ENCODE data around the gene TRMT1. TPM values are rescaled to one million over a fixed set of nuclear protein-coding genes. Genes with fewer than 3 reads are reported as not detected.

The TRMT1 gene
- polyA plus RNA-seq, 4 donors, result 28.4 to 48.0 (median 36.2) TPM

DNA sequence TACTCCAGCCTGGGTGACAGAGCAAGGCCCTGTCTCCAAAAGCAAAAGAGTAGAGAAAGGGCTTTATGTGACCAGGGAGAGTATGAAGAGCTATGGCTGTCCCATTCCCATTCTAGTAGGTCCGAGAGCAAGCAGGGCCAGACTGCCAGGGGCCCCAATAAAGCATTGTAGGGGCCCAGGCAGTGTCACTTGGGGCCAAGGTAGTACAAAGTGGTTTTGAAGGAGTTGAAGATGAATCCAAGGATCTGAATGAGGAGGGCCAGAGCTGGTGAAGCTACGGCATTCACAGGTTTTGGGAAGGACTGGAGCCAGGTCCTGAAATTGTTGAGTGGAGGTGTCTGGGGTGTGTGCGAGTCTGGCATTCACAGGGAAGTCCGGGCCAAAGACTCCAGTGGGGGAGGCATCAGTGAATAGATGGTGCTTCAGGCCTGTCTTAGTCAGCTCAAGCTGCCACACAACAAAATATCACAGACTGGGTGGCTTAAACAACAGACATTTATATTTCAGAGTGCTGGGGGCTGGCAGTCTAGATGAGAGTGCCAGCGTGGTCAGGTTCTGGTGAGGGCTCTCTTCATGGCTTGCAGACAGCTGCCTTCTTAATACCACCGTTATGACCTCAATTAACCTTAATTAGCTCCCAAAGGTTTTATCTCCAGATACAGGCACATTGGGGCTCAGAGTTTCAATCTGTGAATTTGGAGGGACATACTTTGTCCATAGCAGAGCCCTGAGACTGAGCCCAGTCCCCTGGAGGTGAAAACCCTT lies 11.5 kb upstream of the TRMT1 start:
- no peak for DNase-seq (ENCODE audit: low read depth in 4 of 4, low spot score in 2 of 4)

DNA sequence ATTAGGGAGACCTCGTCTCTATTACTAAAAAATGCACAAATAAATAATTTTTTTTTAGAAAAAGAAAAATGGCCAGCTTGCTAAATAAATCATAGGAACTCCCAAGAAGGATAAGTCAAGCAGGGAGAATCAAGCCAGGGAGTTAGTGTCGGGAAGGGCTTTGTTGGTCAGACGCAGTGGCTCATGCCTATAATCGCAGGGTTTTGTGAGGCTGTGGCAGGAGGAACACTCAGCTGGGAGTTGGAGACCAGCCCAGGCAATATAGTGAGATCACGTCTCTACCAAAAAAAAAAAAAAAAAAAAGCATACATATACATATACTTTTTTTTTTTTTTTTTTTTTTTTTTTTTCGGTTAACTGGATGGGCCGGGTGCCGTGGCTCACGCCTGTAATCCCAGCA lies 10.5 kb upstream of the TRMT1 start:
- no peak for DNase-seq (ENCODE audit: low read depth in 4 of 4, low spot score in 2 of 4)

DNA sequence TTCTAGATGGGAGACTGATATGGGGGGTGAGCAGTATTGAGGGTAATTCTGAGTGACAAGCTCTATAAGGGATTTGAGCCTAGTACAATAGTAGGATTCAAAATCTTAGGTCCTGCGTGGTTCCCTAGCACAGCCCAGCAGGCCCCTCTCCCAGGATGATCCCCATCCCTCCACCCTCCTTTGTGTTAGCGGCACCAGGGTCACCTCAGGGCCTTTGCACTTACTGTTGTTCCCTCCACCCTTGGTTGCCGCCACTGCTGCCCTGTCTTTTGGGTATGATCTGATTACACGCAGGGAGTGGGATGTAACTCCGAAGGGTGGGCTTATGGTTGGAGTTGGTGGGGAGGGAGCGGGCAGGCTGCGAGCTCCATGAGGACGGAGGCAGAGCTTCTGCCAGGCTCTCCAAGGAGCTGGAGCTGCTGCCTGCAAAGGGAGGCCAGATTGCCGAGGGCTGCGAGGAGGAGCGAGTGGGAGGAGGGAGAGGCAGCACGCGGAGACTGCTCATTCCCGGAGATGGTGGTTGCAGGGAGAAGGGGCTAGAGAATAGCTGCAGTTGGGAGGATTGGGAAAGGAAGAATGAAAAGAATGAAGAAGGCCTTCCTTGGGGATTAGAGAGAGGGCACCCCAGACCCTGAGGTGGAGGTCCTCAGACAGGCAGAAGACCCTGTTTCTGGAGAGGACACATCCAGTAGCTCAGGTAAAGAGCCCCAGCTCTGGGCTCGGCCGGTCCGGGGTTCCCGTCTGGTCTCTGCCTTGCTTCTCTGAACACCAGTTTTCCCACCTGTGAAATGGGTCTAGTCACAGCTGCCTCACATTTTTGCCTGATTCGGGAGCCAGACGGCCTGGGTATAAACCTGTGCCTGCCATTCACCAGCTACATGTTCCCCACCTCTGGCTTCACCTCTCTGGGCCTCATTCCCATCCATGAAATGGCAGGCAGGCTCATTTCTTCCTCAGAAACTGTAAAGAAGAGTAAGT lies 6.7 kb upstream of the TRMT1 start:
- DNase-seq (ENCODE audit: low read depth in 4 of 4, low spot score in 2 of 4), result no peak

DNA sequence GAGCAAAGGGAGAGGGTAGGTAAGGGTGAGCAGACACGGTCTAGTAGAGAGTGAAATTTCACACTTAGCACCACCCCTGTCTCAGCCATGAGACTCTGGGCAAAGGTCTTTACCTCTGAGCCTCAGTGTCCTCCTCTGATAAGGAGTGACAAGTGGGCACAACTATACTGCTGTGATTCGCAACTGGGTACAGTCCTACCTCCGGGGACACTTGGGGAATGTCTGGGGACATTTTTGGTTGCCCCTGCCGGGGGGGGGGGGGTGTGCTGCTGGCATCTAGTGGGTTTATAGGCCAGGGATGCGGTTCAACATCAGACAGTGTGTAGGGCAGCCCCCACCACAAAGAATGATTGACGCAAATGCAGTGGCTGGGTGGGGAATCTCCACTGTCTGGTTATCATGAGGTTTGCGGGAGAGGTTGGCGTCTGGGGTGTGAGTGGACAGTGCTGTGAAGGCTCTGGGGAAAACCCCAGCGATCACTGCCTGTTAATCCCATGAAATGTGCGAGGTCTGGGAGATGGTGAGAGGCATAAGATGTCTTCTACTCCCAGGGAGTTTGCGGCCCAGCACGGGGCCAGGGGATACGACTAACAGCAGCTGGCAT lies 5.8 kb upstream of the TRMT1 start:
- DNase-seq (ENCODE audit: low read depth in 4 of 4, low spot score in 2 of 4), result no peak

DNA sequence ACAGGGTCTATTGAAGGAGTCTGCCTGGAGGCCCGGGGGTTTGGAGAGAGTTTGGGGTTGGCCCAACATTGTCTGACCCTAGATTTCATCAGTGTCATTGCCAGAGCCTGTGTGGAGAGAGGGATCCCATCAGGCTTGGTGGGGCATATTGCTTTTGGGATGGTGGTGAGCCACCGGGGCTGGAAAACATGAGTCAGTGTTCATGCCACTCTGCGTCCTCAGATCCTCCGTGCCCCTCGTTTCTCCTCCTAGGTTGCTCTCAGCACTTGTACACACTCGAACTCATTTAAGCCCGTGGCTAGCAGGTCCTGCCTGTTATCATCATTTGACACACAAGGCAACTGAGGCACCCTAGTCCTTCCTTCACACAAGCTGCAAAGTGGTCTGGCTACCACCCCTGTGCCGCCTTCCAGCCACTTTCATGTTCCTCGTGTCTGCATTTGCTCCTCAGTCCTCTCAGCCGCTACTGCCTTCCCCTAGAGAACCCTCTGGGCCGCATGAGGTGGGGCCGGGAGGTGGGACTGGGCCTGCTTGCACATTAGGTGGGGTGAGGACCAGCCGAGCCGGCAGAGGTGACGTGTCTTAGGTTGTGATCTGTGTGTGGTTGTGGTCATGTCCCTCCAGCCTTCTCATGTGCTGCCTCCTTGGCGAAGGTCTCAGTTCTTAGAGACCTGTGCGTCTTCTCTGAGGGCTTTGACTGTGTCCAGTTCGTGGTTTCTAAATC lies 5.2 kb upstream of the TRMT1 start:
- DNase-seq (ENCODE audit: low read depth in 4 of 4, low spot score in 2 of 4), result no peak

DNA sequence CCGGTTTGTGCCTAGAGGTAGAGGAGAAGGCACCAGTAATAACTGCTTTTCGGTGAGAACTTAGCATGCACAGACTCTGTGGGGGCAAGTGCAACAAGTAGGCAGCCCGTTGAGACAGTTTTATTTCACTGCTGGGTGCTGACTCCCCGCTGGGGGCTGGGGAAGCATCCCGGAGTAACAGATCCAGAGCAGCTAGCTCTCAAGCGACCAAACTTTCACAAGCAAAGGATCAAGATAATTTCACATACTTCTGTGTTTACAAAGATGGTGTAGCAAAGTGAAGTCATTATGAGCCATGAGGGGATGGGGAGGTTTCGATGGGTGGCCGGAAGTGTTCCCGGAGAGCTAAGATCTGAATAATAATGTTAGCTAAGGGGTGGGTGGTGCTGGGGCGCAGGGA lies 4.3 kb upstream of the TRMT1 start:
- DNase-seq (ENCODE audit: low read depth in 4 of 4, low spot score in 2 of 4), result no peak

DNA sequence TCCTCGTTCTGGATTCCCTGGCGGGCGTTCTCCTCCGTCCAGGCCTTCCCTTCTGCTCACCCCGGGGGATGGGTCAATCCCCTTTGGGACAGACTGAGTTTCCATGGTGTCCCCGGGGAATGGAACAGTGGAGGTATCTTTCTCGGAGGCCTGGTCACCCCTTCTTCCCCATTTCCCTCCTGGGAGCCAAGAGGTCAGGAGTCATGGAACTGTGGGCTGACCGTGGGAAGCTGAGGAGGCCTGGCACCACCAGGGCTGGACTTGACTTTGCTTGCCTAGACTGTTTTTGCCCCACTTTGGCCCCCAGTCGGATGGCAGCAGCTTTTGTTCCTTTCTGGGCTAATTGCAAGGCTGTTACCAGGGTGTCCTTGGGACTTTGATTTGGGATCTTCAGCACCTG lies 3.5 kb upstream of the TRMT1 start:
- DNase-seq (ENCODE audit: low read depth in 4 of 4, low spot score in 2 of 4), result no peak

DNA sequence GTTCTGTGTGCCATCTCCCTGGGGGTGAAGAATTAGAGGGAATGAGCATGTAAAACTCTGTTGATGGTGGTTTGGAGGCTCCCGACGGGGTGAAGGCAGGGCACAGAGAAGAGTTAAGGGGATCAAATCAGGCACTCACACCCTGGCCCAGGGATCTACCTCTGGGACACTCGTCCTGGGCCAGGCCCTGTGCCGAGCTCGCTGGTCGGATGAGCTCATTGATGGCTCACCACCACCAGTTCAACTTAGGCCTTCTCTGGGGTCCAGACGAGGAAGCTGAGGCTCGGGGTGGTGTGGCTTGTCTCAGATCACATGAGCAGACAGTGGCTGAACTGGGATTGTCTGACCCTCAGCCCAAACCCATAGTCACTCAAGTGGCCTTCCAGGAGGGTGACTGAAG lies 3.1 kb upstream of the TRMT1 start:
- DNase-seq (ENCODE audit: low read depth in 4 of 4, low spot score in 2 of 4), result no peak

DNA sequence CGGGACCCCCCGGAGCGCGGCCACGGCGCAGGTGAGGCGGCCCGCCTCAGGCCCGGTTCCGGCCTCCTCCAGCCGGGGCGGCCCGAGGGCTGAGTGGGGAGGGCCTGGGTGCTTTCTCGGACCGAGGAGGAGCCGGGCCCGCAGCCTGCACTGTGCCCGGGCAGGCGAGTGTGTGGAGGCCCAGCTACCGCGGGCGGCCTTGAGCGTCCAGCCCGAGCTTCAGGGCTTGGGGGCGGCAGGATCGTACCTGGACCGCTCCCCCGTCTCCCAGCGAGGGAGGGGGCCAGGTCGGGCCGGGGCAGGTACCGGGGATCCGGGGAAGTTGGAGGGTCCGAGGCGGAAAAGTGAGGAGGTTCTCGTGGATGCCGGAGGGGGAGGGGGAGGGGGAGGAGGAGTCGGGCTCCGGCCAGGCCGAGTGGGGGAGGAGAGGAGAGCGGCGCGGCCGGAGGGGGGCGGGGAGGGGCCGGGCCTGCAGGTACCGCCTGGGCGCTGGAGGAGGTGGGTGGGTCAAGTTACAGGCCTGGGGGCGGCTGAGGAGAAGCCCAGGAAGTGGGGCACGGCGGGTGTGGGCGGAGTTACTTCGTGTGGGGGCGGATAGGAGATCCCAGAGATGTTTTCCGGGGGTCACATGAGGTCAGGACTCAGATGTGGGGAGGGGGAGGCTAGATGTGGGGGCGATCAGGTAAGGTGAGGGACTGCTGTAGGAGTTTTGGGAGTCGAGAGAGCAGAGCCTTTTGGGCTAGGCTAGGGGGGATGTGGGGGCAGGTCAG lies 2.1 kb upstream of the TRMT1 start:
- DNase-seq (ENCODE audit: low read depth in 4 of 4, low spot score in 2 of 4), result peak in 1 of 4 donors; percentile 58

DNA sequence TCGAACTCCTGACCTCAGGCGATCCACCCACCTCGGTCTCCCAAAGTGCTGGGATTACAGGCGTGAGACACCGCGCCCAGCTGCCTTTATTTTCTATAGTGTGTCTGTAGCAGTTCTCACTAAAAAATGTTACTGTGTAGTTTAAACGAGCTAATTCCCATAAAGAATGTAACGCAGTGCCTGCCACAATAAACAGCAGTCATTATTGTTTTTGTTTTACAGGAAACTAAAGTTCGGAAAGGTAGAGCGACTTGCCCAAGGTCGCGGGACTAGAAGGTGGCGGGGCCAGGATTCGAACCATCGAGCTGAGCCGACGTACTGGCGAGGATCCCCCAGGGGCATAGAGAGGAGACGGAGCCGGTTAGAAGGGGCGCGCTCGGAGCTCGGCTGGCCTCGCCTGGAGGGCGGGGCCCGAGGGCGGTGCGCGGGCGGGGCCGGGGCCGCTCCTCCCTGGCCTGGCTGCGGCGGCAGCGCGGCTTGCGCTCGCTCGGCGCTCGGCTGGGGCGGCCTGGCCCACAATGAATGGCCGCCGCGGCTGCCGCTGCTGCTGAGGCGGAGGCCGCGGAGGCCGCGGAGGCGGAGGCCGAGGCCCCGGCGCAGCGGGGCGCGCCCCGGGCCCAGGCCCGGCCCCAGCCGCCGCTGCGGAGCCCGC lies 1.4 kb upstream of the TRMT1 start, which contains the start of gene NACC1:
TSS of gene NACC1 (plus strand) at position 493 of the 652 bp plus-strand sequence. CDS start 16,944 bp downstream, outside the sequence.
- peak in 3 of 4 donors; percentile 69 to 81 (median 75) for DNase-seq (ENCODE audit: low read depth in 4 of 4, low spot score in 2 of 4)

DNA sequence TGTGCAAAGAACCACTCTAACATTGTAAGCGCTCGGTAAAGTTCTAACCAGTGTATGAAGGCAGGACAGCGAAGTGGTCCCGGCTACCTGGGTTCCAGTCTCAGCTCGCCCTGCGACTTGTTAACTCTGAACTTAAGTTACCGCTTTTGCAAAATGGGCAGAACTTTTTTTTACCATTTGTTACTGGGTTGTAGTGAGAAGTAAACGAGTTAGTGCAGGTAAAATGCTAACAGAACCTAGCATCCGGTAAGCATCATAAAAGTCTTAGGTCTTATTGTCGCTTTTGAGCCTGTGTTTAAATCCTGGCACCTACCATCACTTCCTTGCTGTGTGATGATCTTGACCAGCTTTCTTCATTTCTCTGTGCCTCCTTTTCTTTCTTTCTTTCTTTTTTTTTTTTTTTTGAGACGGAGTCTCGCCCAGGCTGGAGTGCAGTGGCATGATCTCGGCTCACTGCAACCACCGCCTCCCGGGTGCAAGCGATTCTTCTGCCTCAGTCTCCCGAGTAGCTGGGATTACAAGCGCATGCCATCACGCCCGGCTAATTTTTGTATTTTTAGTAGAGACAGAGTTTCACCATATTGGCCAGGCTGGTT lies 734 bp upstream of the TRMT1 start:
- no peak for DNase-seq (ENCODE audit: low read depth in 4 of 4, low spot score in 2 of 4)

DNA sequence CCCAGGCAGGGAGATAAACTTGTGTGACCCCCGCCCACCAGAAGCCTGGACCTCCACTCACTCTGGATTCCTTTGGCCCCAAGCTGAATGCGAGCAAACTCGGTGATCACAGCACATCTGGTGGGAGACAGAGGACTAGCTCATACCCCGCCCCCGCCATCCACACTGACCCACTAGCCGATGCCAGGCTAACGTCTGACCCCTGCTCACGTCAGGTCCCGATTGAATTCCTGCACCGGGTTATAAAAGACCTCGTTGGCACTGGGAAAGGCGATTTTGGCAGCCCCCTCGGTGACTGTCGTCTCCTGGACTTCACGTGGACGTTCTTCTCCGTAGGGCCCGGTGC lies 631 bp downstream of the TRMT1 start:
- DNase-seq (ENCODE audit: low read depth in 4 of 4, low spot score in 2 of 4), result no peak

DNA sequence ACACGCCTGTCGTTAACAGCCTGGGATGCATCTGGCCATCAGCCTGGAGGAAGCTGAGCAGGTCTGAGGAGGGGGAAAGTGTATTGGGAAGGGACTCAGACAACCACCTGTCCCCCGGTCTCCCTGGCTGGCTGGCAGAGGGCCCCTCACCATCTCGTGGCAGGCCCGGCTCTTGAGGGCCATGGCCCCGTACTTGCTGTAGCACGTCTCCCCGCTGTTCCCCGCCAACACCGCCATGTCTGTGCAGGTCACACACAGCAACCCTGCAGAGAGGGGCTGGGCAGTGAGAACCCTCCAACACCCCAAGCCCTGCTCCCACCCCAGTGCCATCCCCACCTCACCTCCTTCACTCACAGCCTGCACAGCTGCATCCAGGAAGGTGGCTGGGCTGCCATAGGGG lies 4.0 kb downstream of the TRMT1 start:
- DNase-seq (ENCODE audit: low read depth in 4 of 4, low spot score in 2 of 4), result no peak

DNA sequence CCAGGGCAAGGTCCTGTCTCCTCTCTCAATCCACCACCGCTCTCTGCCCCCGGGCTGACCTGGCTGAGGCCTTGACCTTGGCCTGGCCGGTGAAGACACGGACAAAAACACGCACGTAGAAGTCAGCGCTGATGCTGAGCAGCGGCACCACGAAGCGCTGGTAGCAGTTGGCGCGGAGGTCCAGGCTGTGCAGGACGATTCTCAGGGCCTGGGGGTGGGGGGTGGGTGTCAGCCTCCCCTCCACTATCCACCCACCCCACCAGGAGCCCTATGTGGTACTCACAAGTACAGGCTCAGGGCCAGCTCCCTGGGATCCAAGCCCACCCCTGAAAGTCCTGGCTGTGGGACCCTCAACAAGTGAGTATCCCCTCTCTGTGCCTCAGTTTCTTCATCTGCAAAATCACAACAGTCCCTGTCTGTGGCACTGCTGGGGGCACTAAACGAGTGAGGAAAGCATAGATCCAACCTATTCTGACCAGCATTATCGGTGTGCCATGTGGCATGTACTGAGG lies 6.4 kb downstream of the TRMT1 start:
- no peak for DNase-seq (ENCODE audit: low read depth in 4 of 4, low spot score in 2 of 4)

DNA sequence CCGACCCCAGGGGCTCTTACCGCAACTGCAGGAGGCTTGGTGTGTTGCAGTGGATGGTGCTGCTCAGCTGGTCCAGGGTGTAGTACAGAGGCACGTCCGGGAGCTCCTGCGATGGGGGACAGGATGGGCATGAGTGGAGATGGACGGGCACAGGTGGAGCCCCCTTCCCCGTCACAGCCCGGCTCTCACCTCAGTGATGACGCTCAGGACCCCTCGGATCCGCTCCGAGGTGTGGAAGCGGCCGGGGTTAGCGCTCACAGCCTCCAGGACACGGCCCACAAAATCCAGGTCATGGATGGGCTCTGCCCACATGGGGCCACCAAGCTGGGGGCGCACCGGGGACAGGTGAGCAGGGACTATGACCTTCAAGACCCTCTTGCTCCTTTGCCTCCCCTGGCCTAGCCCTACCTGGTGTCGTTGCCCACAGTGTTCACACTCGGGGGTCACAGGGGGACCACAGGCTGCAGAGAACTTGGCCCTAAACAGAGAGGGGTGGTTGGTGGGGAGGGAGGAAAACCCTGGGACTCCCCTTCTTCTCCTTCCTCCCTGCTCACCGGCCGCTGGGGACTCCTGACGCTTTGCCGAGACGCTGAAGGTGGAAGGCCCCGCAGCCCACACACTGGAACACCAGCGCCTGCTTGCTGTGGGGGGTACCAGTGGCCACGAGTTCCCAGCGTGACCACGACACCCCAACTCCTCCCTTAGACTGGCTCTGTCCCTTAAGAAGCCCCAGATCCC lies 7.0 kb downstream of the TRMT1 start:
- DNase-seq (ENCODE audit: low read depth in 4 of 4, low spot score in 2 of 4), result no peak

DNA sequence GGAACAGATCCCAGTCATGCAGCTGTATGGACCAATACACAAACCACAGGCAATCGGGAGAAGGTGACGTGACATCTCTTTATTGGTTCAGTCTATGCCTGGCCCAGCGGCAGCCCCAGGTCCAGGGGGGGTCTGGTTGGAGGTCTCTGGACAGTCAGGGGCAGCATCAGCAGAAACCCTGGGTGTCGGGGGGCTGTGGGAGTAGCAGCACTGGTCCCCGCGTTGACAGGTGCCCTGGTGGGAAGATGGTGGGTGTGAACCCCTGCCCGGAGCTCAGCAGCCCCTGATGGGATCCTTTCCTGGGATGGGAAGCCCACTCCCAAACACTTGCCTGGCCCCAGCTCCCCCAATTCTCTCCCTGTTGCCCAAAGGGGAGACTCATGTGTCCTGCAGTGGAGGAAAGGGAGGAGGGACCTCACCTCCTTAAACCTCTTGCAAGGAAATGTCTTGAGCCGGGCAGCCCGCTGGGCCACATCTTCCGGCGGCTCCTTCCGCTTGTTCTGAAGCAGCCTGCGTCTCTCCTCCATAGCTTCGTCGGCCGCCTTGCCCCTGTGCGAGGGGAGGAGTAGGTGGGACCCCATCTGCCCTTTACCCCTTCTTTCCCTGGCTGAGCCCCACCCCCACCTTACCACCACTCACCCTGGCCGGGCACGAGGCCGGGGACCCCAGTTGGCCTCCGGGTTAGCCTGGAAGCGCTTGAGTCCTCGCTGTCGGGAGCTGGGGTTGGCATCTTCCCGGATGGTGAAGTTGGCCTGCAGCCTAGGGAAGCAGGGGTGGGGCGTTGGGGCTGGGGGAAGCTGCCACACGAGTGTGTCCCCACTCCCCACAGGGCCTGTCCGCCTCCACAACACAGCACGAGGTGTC lies 11.5 kb downstream of the TRMT1 start:
- DNase-seq (ENCODE audit: low read depth in 4 of 4, low spot score in 2 of 4), result no peak

DNA sequence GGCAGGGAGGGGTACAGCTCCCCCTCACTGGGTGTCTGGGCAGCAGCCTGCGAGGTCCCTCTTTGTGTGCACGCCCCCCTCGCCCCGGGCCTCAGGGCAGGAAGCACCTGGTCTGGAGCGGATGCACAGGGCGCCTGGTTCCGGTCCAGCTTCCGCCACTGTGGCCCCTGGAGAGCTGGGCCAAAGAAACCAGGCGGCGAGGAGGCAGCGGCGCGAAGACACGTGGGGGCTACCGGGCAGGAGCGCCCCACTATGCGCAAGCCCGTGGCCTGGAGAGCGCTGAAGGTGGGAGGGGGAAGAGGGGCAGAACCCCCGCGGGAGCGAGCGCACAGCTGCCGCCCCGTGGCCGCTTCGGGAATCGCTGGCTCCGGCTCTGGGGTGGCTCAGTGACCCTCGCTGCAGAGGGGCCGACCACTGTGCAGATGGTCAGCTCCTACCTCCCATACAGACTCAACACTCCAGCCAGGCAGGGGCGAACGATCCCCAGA lies 12.1 kb downstream of the TRMT1 start:
- no peak for DNase-seq (ENCODE audit: low read depth in 4 of 4, low spot score in 2 of 4)
